Measurements from ENCODE around the gene NHSL2.

GRCh38 chrX:72137846-72138495, 227.3 kb downstream of the NHSL2 start:
- TF ChIP-seq CTCF (IDR thresholded peaks at IDR 0.05), result no peak
- no peak for TF ChIP-seq ZFX (IDR thresholded peaks at IDR 0.05; ENCODE audit: borderline replicate concordance)

Measured in 22Rv1 (cell line).